ENCODE results near the gene H2BK1. TPM values are rescaled to one million over a fixed set of nuclear protein-coding genes. Genes with fewer than 3 reads are reported as not detected.
A peak's percentile ranks its signal among the peaks of the same experiment; 100 is the strongest.

Gene H2BK1
- total and polyA plus RNA-seq, 2 experiments from 2014 or later = not detected

DNA sequence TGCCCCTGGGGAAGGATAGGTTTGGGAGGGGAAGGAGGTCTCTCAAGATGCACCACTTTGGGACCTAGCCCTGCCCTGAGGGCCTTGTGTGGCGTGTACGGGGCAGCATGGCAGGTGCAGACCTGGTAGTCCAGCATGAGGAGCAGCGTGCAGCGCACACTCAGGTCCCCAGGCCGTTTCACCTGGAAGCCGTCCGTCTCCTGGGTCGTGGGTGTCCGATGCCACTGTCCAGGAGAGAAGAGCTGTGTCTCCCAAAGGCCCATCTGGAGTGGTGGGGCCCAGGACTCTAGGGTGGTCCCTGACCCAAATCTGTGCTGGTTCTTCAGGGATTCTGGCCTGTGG lies 31.4 kb upstream of the H2BK1 start:
- Histone ChIP-seq H3K36me3 (ENCODE audit: low read depth) (peaks cover 19% of the 10 kb centered on the region; the same call in 1 of the 2 replicates), H3K79me2 (ENCODE audit: insufficient read depth) (peaks cover 37% of the 10 kb centered on the region), H3K27me3 (replicated peaks; ENCODE audit: insufficient read depth) (no peaks in the 10 kb centered on the region), H2AFZ (no peak overlapping the region), H3K9me3 (ENCODE audit: low read depth) (no peaks in the 10 kb centered on the region), H3K9me2 (ENCODE audit: insufficient read depth) (no peaks in the 10 kb centered on the region), H3K4me3 (no peak overlapping the region), H4K20me1 (ENCODE audit: insufficient read depth) (no peaks in the 10 kb centered on the region; the same call in 1 of the 2 replicates), H3K4me2 (ENCODE audit: unreplicated experiment) (no peak overlapping the region), H3K27ac (no peak overlapping the region), H3K4me1 (ENCODE audit: insufficient read depth) (0 out of 2 replicates have a peak, but pooled peaks cover 4% of the 10 kb centered on the region), H3F3A (ENCODE audit: insufficient read depth) (peaks cover 15% of the 10 kb centered on the region; the same call in 1 of the 2 replicates), H3K9ac (no peak overlapping the region)
- TF ChIP-seq EZH2phosphoT487 (IDR thresholded peaks at IDR 0.05; ENCODE audit: insufficient read depth, low read depth) (no peak), EZH2 (IDR thresholded peaks at IDR 0.05; ENCODE audit: insufficient read depth, poor library complexity, severe bottlenecking) (no peak)
- DNase-seq = no peak
- in situ Hi-C loops (cut with MboI) = no loop called here
- 95 to 97% methylated on average over 9 of the region's 9 CpGs for WGBS, 2 experiments (ENCODE audit: low coverage in 1 of 2, low lambda C conversion rate in 2 of 2, missing lambda C conversion rate in 2 of 2)

- Histone ChIP-seq H3K4me3 (no peak overlapping the region), H3K4me1 (ENCODE audit: insufficient read depth) (0 out of 2 replicates have a peak, but pooled peaks cover 4% of the 10 kb centered on the region), H3K36me3 (ENCODE audit: low read depth) (peaks cover 25% of the 10 kb centered on the region; the same call in 1 of the 2 replicates), H3K79me2 (ENCODE audit: insufficient read depth) (peaks cover 43% of the 10 kb centered on the region), H3F3A (ENCODE audit: insufficient read depth) (peaks cover 15% of the 10 kb centered on the region; the same call in 1 of the 2 replicates), H3K9ac (no peak overlapping the region; the same call in 1 of the 2 replicates), H2AFZ (no peak overlapping the region), H3K27me3 (replicated peaks; ENCODE audit: insufficient read depth) (no peaks in the 10 kb centered on the region), H3K9me3 (ENCODE audit: low read depth) (no peaks in the 10 kb centered on the region), H3K27ac (peak overlapping the region; percentile 15; the same call in 1 of the 2 replicates), H3K9me2 (ENCODE audit: insufficient read depth) (no peaks in the 10 kb centered on the region), H4K20me1 (ENCODE audit: insufficient read depth) (no peaks in the 10 kb centered on the region; the same call in 1 of the 2 replicates), H3K4me2 (ENCODE audit: unreplicated experiment) (no peak overlapping the region)
- DNase-seq = no peak
- TF ChIP-seq EZH2phosphoT487 (IDR thresholded peaks at IDR 0.05; ENCODE audit: insufficient read depth, low read depth) (no peak), EZH2 (IDR thresholded peaks at IDR 0.05; ENCODE audit: insufficient read depth, poor library complexity, severe bottlenecking) (no peak)
- in situ Hi-C loops (cut with MboI) = no loop called here
- 85 to 90% methylated on average over 7 of the region's 7 CpGs for WGBS, 2 experiments (ENCODE audit: low coverage in 1 of 2, low lambda C conversion rate in 2 of 2, missing lambda C conversion rate in 2 of 2)
These were observed 30.9 kb upstream of the H2BK1 start for GRCh38 chr7:151240942-151241754.

DNA sequence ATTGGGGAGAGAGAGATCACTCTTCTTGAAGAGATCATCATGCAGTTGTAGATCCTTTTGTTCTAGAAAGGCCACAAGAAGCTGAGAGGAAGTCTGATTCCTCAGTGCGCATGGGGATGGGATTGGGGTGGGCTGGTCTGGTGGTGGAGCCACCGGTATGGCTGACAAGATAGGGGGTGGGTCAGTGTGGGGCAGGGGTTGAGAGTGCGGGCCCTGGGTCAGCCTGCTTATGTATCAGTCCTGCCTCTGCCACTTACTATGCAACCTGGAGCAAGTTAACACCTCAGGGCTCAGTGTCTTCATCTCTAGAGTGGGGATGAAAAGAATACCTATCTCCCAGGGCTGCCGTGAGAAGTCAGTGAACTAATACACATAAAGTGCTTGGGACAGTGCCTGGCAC lies 30.2 kb upstream of the H2BK1 start:
- no peak for DNase-seq
- Histone ChIP-seq H4K20me1 (ENCODE audit: insufficient read depth) (peaks cover 3% of the 10 kb centered on the region; the same call in 1 of the 2 replicates), H3K4me3 (no peak overlapping the region), H3K4me2 (ENCODE audit: unreplicated experiment) (no peak overlapping the region), H3K4me1 (ENCODE audit: insufficient read depth) (0 out of 2 replicates have a peak, but pooled peaks cover 4% of the 10 kb centered on the region), H3K36me3 (ENCODE audit: low read depth) (peaks cover 30% of the 10 kb centered on the region; the same call in 1 of the 2 replicates), H3K27ac (peak overlapping the region; percentile 15; the same call in 1 of the 2 replicates), H3K79me2 (ENCODE audit: insufficient read depth) (peaks cover 49% of the 10 kb centered on the region), H3K9me3 (ENCODE audit: low read depth) (no peaks in the 10 kb centered on the region), H3K9me2 (ENCODE audit: insufficient read depth) (no peaks in the 10 kb centered on the region), H3K27me3 (replicated peaks; ENCODE audit: insufficient read depth) (no peaks in the 10 kb centered on the region), H2AFZ (no peak overlapping the region), H3K9ac (no peak overlapping the region; the same call in 1 of the 2 replicates), H3F3A (ENCODE audit: insufficient read depth) (peaks cover 15% of the 10 kb centered on the region; the same call in 1 of the 2 replicates)
- TF ChIP-seq EZH2 (IDR thresholded peaks at IDR 0.05; ENCODE audit: insufficient read depth, poor library complexity, severe bottlenecking) (no peak), EZH2phosphoT487 (IDR thresholded peaks at IDR 0.05; ENCODE audit: insufficient read depth, low read depth) (no peak)
- 78 to 81% methylated on average over 4 of the region's 4 CpGs for WGBS, 2 experiments (ENCODE audit: low coverage in 1 of 2, low lambda C conversion rate in 2 of 2, missing lambda C conversion rate in 2 of 2)
- in situ Hi-C loops (cut with MboI) = no loop called here

DNA sequence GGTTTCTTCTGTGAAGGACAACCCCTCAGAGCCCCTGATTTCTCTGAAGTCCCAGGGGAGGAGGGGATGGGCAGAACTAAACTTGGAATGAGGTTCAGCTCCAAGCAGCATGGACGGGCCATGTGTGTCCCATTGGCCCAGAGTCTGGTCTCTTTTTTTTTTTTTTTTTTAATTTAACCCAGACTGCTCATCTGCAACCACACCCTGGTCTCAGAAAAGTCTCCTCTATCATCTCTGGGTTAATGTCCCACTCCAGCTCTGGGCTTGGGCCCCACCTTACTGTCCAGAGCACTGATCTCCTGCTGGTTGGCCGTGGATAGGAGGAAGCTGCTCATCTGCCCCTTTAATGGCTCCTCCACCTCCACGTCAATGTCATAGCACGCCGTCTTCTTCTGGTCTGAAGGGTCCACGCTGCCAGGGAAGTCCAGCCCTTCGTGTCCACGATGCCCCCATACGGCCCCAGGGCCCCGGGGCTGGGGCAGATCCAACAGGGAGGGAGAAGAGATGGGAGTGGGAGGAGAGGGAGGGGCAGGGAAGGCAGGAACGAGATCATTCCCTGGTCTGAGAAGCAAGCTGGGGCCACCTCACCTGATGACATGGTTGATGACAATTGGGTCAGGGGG lies 29.7 kb upstream of the H2BK1 start:
- Histone ChIP-seq H4K20me1 (ENCODE audit: insufficient read depth) (peaks cover 9% of the 10 kb centered on the region; the same call in 1 of the 2 replicates), H2AFZ (no peak overlapping the region), H3F3A (ENCODE audit: insufficient read depth) (peaks cover 15% of the 10 kb centered on the region; the same call in 1 of the 2 replicates), H3K27me3 (replicated peaks; ENCODE audit: insufficient read depth) (no peaks in the 10 kb centered on the region), H3K27ac (no peak overlapping the region), H3K4me1 (ENCODE audit: insufficient read depth) (0 out of 2 replicates have a peak, but pooled peaks cover 4% of the 10 kb centered on the region), H3K9me3 (ENCODE audit: low read depth) (no peaks in the 10 kb centered on the region), H3K9me2 (ENCODE audit: insufficient read depth) (no peaks in the 10 kb centered on the region), H3K79me2 (ENCODE audit: insufficient read depth) (peaks cover 55% of the 10 kb centered on the region), H3K4me3 (no peak overlapping the region), H3K4me2 (ENCODE audit: unreplicated experiment) (no peak overlapping the region), H3K9ac (no peak overlapping the region), H3K36me3 (ENCODE audit: low read depth) (peaks cover 32% of the 10 kb centered on the region; the same call in 1 of the 2 replicates)
- 20 to 34% methylated on average over 10 to 11 of the region's 11 CpGs for WGBS, 2 experiments (ENCODE audit: low coverage in 1 of 2, low lambda C conversion rate in 2 of 2, missing lambda C conversion rate in 2 of 2)
- in situ Hi-C loops (cut with MboI) = no loop called here
- TF ChIP-seq EZH2 (IDR thresholded peaks at IDR 0.05; ENCODE audit: insufficient read depth, poor library complexity, severe bottlenecking) = no peak
- TF ChIP-seq EZH2phosphoT487 (IDR thresholded peaks at IDR 0.05; ENCODE audit: insufficient read depth, low read depth) = no peak
- DNase-seq = no peak
